K562 (cell line): Measurements from ENCODE around the gene AP3M1. TPM values are rescaled to one million over a fixed set of nuclear protein-coding genes. Genes with fewer than 3 reads are reported as not detected.

Source experiments
- CREB1 ChIP-seq, 2 experiments: sonication (generic) in 1 of 2; formaldehyde crosslinking in 1 of 2; IDR thresholded peaks; 2 replicates each; pipeline versions ENCODE4 v1.6.1 to v1.8.0; 2012 to 2022; ENCODE audit warnings: inconsistent platforms in 1 of 2, mild to moderate bottlenecking in 1 of 2, missing genetic modification reagents in 1 of 2, moderate library complexity in 1 of 2
- ERF ChIP-seq: fragments of 450-650 bp; formaldehyde crosslinking; IDR thresholded peaks from 2 replicates; pipeline ENCODE4 v1.4.0; 2020; ENCODE audit warnings: mild to moderate bottlenecking, mixed read lengths
- HDAC6 ChIP-seq: IDR thresholded peaks from 2 replicates; pipeline ENCODE4 v1.6.1; 2012; ENCODE audit warnings: low read depth, mild to moderate bottlenecking, control low read depth, inconsistent platforms, low read length, moderate library complexity
- MTA1 ChIP-seq: fragments of 450-650 bp; IDR thresholded peaks from 2 replicates; pipeline ENCODE4 v1.6.1; 2017; ENCODE audit warnings: borderline replicate concordance
- NRF1 ChIP-seq, 2 experiments: fragments of 450-650 bp; IDR thresholded peaks in 1 of 2; conservative IDR thresholded peaks in 1 of 2; 2 replicates each; pipeline ENCODE4 v1.6.1; 2014; ENCODE audit warnings: mild to moderate bottlenecking in 2 of 2
- PCBP2 ChIP-seq: fragments of 200-400 bp; formaldehyde crosslinking; IDR thresholded peaks from 2 replicates; pipeline ENCODE4 v1.6.1; 2018; ENCODE audit warnings: low read length, low read depth, mild to moderate bottlenecking, moderate library complexity; ENCODE audit not compliant: poor library complexity, severe bottlenecking
- POLR3A ChIP-seq: IDR thresholded peaks from 2 replicates; pipeline ENCODE4 v1.6.1; 2011; ENCODE audit warnings: borderline replicate concordance, mild to moderate bottlenecking, moderate library complexity; ENCODE audit not compliant: insufficient read length, insufficient read depth; ENCODE audit errors: extremely low read depth
- TCFL5 ChIP-seq: fragments of 250-450 bp; sonication (Bioruptor Pico); conservative IDR thresholded peaks from 2 replicates; pipeline ENCODE4 v1.6.1; 2021; ENCODE audit warnings: mild to moderate bottlenecking, moderate library complexity, matching md5 sums
- ZC3H11A ChIP-seq: IDR thresholded peaks from 2 replicates; pipeline ENCODE4 v1.6.1; 2012; ENCODE audit warnings: low read depth, low read length, improper control_type of control experiment
- ZNF133 ChIP-seq: fragments of 250-450 bp; sonication (Bioruptor Pico); IDR thresholded peaks from 2 replicates; pipeline ENCODE4 v1.4.0; 2020; ENCODE audit warnings: mild to moderate bottlenecking
- ZNF232 ChIP-seq: sonication (generic); formaldehyde crosslinking; IDR thresholded peaks from 2 replicates; pipeline ENCODE4 v1.8.0; 2022; ENCODE audit warnings: mild to moderate bottlenecking, missing genetic modification reagents
- ZNF583 ChIP-seq: fragments of 250-450 bp; sonication (Bioruptor Pico); IDR thresholded peaks from 2 replicates; pipeline ENCODE4 v1.4.0; 2020
- polyA plus RNA-seq, 8 experiments: library from polyadenylated mRNA; depleted of rRNA in 4 of 8; stranded (reverse) in 5 of 8; unstranded in 3 of 8; fragments of >200 nt; fragmentation: Nextera tagmentation in 2 of 8; fragmentation: Illumina TruSeq in 1 of 8; extraction: Ambion mirVana in 2 of 8; extraction: Trizol in 1 of 8; gene quantifications; 2 replicates each; pipeline versions ENCODE4 v1.2.1 to v1.2.3, GENCODE V29; 2011 to 2014; ENCODE audit warnings: inconsistent platforms in 1 of 8, missing spikeins in 1 of 8
- total RNA-seq, 7 experiments: library from RNA; depleted of rRNA in 6 of 7; stranded (reverse); fragments of >200 nt in 6 of 7; fragmentation: Illumina TruSeq in 2 of 7; extraction: Trizol in 2 of 7; gene quantifications; 2 replicates each; pipeline versions ENCODE4 v1.2.1 to v1.2.3, GENCODE V29; 2011 to 2021; ENCODE audit warnings: low replicate concordance in 1 of 7
- TF ChIP-seq, protein P1 (sequence below): sonication (generic); formaldehyde crosslinking; IDR thresholded peaks from 2 replicates; pipeline ENCODE4 v1.8.1; 2023; ENCODE audit warnings: missing genetic modification reagents, mild to moderate bottlenecking, borderline replicate concordance
- TF ChIP-seq, protein P2 (sequence below): fragments of 250-450 bp; sonication (Bioruptor Pico); IDR thresholded peaks from 2 replicates; pipeline ENCODE4 v1.6.1; 2021; ENCODE audit warnings: mild to moderate bottlenecking
- TF ChIP-seq, protein P3 (sequence below): fragments of 450-650 bp; IDR thresholded peaks from 2 replicates; pipeline ENCODE4 v1.6.1; 2016; ENCODE audit warnings: low read depth, mild to moderate bottlenecking, moderate library complexity
- TF ChIP-seq, protein P4 (sequence below), 3 experiments: fragments of 200-800 bp in 1 of 3; sonication (Bioruptor generic) in 1 of 3; sonication (generic) in 1 of 3; formaldehyde crosslinking in 1 of 3; IDR thresholded peaks; 2 replicates each; pipeline versions ENCODE4 v1.6.1 to v1.8.0; 2016 to 2022; ENCODE audit warnings: mild to moderate bottlenecking in 2 of 3, missing compliant biosample characterization in 2 of 3, missing genetic modification characterization in 2 of 3, missing genetic modification reagents in 1 of 3
- TF ChIP-seq, protein P5 (sequence below): IDR thresholded peaks from 3 replicates; pipeline ENCODE4 v1.6.1; 2011; ENCODE audit warnings: borderline replicate concordance, mild to moderate bottlenecking; ENCODE audit not compliant: insufficient read length, insufficient read depth

AP3M1 gene
- total and polyA plus RNA-seq, 9 of the 15 experiments (the other 6 are each of a cell fraction or from before 2014, with no cell fraction given) = 44.3 to 135 (median 67.6) TPM

DNA sequence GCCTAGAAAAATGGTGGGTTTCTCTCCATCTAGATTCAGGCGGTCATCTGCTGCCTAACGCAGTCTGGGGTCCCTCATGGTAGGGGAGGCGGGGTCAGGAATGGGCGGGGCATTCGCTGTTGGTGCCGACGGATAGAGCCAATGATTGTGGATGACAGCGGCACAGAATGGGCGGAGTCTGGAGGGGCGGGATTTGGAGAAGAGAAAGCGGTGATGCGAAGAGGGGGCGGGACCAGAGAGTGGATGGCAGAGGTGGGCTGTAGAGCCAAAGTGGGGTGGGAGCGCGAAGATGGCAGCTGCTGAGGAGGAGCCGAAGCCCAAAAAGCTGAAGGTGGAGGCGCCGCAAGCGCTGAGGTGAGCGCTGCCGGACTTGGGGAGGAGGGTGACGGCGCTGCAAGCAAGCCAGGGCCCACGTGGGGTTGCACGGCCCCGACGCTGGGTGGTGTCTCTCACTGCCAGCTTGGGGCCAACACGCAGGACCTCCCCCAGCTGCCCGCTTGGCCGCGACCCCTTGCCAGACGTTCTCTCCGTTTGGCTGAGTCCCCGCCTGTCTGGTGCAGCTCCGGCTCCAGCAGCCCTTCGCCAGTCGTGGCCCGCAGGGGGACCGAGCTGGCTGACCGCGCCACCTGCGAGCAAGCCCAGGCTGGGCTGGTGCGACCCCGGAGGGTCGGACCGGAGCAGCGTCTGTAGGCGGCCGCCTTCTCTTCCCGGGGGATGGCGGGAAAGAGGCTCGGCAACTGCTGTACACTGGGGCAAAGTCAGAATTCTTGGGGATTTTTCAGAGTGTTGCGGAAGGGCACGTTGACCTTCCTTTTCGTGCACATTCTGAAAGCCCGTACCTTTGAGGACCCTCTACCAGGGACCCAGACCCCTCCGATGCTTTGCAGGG lies 606 bp upstream of the AP3M1 start, which contains the start of gene ADK (continued):
- TF ChIP-seq, protein P1, sequence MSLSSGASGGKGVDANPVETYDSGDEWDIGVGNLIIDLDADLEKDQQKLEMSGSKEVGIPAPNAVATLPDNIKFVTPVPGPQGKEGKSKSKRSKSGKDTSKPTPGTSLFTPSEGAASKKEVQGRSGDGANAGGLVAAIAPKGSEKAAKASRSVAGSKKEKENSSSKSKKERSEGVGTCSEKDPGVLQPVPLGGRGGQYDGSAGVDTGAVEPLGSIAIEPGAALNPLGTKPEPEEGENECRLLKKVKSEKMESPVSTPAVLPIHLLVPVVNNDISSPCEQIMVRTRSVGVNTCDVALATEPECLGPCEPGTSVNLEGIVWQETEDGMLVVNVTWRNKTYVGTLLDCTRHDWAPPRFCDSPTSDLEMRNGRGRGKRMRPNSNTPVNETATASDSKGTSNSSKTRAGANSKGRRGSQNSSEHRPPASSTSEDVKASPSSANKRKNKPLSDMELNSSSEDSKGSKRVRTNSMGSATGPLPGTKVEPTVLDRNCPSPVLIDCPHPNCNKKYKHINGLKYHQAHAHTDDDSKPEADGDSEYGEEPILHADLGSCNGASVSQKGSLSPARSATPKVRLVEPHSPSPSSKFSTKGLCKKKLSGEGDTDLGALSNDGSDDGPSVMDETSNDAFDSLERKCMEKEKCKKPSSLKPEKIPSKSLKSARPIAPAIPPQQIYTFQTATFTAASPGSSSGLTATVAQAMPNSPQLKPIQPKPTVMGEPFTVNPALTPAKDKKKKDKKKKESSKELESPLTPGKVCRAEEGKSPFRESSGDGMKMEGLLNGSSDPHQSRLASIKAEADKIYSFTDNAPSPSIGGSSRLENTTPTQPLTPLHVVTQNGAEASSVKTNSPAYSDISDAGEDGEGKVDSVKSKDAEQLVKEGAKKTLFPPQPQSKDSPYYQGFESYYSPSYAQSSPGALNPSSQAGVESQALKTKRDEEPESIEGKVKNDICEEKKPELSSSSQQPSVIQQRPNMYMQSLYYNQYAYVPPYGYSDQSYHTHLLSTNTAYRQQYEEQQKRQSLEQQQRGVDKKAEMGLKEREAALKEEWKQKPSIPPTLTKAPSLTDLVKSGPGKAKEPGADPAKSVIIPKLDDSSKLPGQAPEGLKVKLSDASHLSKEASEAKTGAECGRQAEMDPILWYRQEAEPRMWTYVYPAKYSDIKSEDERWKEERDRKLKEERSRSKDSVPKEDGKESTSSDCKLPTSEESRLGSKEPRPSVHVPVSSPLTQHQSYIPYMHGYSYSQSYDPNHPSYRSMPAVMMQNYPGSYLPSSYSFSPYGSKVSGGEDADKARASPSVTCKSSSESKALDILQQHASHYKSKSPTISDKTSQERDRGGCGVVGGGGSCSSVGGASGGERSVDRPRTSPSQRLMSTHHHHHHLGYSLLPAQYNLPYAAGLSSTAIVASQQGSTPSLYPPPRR = peak; percentile 73; the same call in 1 of the 2 replicates
- TF ChIP-seq NRF1 (conservative IDR thresholded peaks at IDR 0.05 in 1 of 2, IDR thresholded peaks at IDR 0.05 in 1 of 2) (peak; percentile 68 to 75), HDAC6 (no peak), PCBP2 (no peak), ZC3H11A (no peak), TCFL5 (CRISPR knock-in tag) (no peak), CREB1 (IDR thresholded peaks at IDR 0.05) (no peak), CREB1 (CRISPR knock-in tag; IDR thresholded peaks at IDR 0.05) (peak; percentile 57), MTA1 (peak; percentile 22; the same call in 1 of the 2 replicates), ZNF133 (CRISPR knock-in tag) (no peak), POLR3A (no peak), ZNF583 (CRISPR knock-in tag) (no peak), ZNF232 (peak; percentile 88; the same call in 1 of the 2 replicates), ERF (CRISPR knock-in tag) (no peak)
- TF ChIP-seq, protein P2, sequence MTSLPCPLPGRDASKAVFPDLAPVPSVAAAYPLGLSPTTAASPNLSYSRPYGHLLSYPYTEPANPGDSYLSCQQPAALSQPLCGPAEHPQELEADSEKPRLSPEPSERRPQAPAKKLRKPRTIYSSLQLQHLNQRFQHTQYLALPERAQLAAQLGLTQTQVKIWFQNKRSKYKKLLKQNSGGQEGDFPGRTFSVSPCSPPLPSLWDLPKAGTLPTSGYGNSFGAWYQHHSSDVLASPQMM (CRISPR knock-in tag) = no peak
- TF ChIP-seq, protein P3, sequence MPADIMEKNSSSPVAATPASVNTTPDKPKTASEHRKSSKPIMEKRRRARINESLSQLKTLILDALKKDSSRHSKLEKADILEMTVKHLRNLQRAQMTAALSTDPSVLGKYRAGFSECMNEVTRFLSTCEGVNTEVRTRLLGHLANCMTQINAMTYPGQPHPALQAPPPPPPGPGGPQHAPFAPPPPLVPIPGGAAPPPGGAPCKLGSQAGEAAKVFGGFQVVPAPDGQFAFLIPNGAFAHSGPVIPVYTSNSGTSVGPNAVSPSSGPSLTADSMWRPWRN = 0 out of 2 replicates have a peak, but pooled peaks have one; percentile 10
- TF ChIP-seq, protein P4, sequence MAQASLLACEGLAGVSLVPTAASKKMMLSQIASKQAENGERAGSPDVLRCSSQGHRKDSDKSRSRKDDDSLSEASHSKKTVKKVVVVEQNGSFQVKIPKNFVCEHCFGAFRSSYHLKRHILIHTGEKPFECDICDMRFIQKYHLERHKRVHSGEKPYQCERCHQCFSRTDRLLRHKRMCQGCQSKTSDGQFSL (CRISPR knock-in tag; IDR thresholded peaks at IDR 0.05) = no peak; the same call in none of the 2 replicates
- TF ChIP-seq, protein P4 (tag; IDR thresholded peaks at IDR 0.05) = no peak
- TF ChIP-seq, protein P5, sequence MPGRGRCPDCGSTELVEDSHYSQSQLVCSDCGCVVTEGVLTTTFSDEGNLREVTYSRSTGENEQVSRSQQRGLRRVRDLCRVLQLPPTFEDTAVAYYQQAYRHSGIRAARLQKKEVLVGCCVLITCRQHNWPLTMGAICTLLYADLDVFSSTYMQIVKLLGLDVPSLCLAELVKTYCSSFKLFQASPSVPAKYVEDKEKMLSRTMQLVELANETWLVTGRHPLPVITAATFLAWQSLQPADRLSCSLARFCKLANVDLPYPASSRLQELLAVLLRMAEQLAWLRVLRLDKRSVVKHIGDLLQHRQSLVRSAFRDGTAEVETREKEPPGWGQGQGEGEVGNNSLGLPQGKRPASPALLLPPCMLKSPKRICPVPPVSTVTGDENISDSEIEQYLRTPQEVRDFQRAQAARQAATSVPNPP = no peak
